AG20443 (cell line): Measurements from ENCODE around the gene LSMEM2.

Experiments
- DNase-seq: peaks from one replicate; pipeline ENCODE4 v3.0.0; 2012; ENCODE audit warnings: low spot score, mixed read lengths

LSMEM2 gene

DNA sequence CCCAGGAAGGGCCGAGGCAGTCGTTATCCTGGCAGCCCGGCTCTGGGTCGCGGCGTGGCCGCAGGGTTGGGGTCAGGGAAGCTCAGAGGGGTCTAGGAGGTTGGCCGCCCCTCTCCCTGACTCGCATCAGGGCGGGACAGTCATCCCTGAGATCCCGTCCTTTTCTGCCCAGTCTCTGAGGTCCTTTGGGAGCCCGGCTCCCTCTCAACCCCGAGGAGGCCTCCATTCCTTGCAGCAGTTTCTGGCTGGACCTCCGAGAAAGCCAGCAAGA is 43.2 kb downstream of the LSMEM2 start:
- no peak for DNase-seq

DNA sequence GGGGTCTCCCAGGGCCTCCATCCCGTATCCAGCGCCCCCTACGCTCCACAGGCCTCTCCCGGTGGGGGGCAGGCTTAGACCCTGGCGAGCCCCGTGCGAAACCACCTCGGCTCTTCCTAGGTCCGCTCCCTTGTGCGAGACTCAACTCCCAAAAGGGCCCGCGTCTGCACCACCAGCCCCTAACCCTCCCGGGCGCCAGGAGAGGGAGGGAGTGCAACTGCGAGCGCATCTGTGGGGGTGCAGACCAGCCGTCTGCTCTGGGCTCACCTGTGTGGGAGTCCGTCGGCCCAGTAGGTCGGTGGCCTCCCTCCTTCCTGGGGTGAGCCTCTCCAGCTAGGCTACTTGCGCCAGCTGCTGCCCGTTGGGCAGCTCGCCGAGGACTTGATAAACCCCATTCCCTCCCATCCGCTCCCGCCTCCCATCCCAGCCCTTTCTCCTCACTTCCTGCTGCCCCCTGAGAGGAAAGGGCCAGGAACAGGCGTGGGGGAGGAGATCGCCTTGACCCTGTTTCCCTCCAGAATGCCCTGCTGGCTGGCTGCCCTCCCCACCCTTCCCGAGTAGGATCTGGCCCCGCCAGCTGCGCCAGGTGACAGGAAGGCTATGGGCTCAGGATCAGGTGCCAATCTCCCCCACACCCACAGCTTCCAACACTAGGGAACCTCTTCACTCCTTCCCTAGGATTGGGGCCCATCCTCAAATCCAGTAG is 43.7 kb downstream of the LSMEM2 start, which contains the start of gene HYAL2:
Gene HYAL2, minus strand, starts transcription at position 360 of the 706 bp plus-strand sequence. CDS start 2,256 bp downstream, outside the sequence.
- DNase-seq, result no peak

DNA sequence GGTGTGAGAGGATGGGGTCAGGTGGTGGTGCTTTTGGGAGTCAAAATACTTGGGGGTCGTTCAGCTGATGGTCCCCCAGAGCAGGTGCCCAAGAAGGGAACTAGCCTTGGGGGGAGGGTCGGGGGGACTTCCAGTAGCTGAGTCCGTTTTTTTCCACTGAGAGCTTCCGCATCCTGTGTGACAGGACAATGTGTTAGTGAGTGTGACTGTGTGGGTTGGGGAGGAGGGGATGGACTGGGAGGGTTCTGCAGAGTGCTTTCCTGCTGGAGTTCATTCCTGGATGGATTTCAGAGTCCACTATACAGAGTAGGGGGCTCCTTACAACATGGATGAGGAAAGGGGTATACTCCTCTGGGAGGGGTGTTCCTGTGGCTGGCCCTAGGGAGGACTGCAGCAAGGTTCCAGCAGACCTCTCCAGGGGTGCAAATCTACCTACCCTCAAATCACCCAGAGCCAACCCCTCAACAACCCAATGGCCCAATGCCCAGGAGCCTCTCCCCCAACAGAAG is 44.3 kb downstream of the LSMEM2 start:
- DNase-seq, result no peak

DNA sequence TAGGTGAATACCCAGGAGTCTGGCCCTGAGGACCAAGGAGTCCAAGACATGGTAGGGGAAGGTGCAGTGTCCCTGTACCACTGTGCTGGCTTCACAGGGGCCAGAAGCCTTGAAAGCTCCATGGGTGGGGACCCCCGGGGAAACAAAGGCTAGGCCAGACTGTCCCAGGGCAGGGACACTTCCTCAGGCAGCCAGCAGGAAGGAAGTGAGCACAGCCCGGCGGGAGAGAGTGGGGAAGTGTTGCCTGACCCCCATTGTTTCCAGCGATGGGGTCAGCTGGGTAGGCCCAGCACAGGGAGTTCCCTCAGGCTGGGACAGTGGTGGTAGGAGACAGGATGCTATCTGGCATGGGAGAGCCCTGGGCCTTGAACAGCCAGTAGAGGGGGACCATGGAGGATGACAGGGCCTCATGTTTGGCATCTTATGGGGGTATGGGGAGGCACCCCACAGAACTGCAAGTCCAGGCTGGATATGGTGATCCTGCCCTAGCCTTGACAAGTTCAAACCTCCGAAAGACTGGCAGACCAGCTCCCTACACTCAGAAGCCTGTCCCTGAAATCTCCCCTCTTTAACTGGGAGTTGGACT is 44.8 kb downstream of the LSMEM2 start:
- DNase-seq, result no peak

DNA sequence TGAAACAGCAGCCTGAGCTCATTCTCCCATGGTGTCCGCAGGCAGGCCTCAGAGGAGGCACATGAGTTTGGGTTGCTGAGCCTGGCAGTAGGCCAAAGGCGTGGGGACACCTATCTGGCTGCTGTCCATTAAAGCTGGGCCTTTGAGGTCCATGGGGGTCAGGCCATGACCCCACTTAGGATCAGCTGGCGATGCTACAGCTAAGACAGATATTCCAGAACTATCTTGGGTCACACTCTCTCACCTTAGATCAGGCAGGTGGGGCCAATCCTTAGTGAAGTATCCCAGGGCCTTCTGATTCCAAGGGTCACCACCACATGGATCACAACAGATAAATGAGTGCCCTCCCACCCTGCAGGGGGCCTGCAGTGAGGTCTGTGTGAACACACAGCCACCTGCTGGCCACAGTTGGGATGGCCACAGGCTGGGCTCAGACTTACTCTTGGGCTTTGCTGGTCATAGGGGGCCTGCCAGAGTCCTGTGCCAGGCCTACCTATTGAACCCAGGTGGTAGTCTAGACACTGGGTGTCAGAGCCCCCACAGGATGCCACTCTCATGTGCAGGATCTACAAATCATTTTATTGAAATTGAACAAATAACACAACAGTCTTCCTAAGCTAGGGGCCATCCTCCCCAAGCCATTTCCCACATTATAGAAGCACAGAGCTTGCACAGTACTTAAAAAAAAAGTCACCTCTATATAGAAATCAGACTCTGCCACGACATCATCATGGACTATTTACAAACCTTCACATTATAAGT is 45.6 kb downstream of the LSMEM2 start:
- DNase-seq, result peak; percentile 78

DNA sequence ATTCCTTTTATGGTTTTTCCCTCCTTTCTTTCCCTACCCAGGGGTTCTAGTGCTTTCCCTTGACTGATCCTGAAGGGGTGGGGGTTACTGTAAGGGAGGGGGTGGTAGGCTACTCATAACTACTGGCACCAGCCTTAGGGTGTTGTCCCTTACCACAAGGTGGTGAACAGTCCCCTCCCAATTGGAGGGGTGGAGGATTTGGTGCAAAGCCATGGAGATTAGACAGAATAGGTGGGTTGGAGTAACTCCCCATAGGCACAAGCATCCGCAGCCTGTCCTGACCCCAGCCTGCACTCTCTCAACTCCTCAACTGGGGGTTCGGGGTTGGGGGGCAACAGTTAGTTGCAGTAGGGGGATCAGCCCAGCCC is 46.2 kb downstream of the LSMEM2 start:
- DNase-seq, result no peak

DNA sequence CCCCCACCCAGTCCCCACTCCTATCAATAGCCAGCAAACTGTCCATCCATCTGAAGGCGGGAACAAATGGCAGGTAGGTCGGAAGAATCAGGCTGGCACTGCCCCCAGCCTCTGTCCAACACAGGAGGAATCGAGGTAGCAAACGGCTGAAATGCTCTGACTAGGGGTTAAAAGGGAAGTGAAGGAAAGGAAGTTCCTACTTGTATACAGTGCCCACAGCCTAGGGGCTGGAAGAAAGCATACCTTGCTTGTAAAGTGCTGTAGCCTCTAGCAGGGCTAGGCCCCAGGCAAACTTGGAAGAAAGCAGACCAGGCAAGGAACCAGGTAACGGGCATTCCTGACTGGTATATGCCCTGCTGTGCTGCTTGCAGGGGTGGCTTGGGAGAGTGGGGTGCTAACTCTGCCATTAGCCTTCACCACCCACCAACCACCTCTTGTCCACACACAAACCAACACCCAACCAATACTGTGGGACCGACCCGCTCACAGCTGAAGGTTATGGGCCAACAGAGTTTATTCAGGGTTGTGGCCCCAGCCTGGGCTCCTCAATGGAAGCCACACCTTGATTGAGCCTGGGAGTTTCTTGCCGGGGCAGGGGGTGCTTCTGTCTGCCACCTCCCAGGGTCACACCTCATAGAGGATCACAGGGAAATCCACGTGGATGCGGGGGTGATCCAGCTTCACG is 46.8 kb downstream of the LSMEM2 start:
- DNase-seq, result no peak

DNA sequence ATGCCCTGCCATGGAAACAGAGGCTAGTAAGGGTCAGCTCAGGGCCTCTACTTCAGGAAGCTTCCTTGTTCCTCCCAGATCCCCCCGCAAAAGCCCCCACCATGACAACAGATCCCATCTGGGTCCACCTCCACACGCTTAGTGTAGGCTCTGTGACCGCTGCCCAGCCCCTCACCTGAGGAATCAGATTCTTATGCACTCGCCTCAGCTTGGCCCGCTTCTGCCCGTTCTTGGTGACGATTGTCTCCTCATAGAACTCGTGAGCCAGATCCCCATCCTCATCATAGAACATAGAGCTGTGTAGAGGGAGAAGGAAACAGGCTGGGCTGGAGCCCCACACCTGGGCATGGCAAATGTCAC is 47.3 kb downstream of the LSMEM2 start:
- DNase-seq, result no peak

DNA sequence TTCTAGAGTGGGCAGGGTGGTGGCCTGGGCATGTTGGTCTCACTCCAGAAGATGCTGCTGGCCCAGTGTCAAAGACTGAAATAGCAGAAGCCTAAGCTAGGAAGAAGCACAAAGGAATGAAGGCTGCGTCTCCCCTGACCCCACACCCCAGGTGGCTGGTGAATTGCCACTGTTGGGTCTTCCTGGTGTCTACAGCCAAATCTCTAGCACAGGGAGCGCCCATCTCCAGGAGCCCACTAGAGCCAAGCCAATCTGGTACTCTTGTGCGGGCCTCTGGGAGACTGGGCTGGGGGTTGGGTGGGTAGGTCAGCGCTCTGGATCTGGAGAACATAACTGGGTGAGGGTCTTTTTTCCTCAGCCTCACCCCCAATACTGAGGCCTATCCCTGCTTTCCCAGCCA is 48.2 kb downstream of the LSMEM2 start:
- no peak for DNase-seq

DNA sequence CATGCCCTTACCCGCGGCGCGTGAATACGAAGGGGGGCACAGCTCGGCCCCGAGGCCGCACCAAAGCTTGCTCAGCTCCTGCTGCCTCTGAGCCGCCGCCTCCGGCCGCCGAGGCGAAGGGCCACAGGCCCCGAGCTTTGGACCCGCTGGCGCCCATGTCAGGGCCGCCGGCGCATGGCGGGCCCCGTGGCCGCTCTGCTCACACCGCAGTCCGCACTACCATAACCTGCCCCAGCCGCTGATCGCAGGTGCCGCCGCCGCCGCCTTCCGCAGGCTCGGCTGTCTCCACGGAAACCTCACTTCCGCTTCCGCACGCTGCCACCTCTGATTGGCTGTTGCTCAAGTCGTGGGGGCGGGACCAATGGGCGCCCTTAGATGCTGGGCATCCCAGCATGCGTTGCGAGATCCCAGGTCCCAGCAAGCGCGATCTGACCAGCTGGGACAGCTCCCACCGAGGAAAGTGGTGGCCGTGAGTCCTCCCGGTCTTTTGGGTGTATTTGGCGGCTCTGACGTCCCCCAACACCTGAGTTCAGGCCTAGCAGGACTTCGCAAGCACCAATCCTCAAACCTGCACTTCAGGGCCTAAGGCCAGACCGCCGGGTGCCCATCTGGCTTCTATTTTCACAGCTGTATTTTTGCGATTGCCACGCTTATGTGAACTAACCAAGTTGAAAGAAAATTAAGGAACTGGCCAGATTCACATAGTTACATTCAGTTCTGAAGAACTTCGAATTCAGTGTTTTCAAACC is 49.2 kb downstream of the LSMEM2 start, which contains the start of gene TUSC2:
Gene TUSC2, minus strand, starts transcription at position 281 of the 749 bp plus-strand sequence. Its CDS starts 124 bp downstream, at position 157.
- DNase-seq, result peak; percentile 96

DNA sequence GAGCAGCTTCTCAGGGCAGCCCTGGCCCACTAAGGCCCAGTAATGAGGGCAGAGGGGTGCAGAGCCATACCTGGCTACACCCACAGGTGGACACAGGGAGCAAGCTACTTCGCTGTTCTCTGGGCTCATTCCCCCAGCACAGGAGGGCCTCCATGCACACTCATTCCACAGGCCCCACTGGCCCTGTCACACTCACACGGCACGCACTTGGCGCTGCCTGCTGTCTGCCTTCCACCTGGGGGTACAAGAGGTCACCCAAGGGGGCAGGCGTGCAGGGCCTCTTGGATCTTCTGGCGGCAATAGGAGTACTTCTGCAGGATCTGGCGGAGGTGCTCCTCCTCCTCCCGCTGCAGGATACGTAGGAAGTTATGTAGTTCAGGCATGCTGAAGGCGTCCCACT is 51.4 kb downstream of the LSMEM2 start:
- DNase-seq, result no peak

DNA sequence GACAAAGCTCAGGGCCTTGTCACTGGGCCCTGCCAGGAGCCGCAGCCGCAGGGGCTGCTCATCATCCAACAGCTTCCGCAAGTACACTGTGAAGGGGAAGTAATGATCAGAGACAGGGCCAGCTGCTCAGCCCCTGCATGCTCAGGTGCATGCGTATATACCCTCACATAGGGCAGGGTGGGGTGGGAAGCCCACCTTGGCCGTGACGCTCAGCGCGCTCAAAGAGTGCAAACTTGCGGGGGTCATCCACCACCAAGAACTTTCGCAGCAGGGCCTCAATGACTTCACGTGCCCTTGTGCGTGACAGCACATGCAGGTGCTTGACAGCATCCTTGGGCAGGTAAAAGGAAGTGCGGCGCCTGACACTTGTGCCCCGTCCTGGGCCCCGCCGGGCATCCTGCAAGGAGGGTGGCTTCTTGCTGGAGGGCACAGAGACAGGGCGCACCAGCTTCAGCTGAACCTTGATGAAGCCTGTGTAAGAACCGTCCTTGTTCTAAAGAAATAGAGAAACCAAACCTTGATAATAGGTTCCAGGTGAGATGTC is 52.5 kb downstream of the LSMEM2 start:
- DNase-seq, result no peak

DNA sequence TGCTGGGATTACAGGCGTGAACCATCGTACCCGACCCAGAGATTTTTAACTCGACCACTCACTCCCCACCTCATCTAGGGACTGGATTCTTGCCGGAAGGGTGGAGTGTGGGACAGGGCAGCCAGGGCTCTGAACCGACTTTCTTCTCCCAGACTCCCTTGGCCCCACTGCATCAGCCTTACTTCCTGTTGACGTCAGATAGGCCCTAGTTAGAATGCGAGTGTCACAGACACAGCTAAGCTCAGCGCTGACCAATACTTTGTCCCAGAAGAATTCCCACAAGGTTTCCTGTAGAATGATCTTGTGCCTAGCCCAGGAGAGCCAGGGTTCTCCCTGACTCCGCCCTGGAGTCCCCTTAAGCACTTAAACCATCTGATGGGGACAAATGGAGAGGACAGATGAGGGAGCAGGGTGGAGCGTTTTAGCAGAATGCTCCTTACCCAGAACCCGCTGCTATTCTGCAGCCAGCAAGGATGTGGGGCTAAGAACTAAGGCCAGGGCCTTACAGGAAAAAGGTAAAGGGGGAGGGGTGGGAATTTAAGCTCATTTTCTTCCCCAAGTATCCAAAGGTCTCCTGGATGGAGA is 54.9 kb downstream of the LSMEM2 start:
- DNase-seq, result peak; percentile 64

DNA sequence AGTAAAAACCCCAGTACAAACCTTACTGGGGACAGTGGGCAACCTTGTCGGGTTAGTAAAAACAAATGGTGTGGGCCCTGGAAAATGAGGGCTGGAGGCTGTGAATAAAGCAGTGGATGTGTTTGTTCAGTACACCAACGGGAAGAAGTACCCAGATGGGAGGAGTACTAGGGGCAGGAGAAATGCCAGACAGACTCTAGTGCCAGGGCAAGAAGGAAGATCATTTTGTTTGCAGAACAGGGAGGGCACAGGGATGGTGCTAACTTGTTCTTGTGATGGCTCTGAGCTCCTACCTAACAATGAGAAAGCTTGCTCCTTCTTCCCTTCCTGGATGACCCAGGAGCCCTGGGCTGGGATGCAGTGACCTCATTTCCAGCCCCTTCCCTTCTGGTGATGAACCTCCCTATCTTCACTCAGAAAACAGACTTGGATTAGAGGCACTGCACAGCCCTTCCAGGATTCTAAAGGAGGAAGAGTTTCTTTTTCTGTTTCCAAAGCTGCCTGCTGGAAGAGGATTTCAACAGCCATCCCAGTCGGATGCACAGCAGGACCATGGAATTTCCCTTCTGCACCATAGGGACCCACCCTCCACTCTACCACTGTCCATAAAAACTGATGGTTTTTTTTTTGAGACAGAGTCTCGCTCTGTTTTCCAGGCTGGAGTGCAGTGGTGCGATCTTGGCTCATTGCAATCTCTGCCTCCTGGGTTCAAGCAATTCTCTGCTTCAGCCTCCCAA is 55.6 kb downstream of the LSMEM2 start:
- no peak for DNase-seq

DNA sequence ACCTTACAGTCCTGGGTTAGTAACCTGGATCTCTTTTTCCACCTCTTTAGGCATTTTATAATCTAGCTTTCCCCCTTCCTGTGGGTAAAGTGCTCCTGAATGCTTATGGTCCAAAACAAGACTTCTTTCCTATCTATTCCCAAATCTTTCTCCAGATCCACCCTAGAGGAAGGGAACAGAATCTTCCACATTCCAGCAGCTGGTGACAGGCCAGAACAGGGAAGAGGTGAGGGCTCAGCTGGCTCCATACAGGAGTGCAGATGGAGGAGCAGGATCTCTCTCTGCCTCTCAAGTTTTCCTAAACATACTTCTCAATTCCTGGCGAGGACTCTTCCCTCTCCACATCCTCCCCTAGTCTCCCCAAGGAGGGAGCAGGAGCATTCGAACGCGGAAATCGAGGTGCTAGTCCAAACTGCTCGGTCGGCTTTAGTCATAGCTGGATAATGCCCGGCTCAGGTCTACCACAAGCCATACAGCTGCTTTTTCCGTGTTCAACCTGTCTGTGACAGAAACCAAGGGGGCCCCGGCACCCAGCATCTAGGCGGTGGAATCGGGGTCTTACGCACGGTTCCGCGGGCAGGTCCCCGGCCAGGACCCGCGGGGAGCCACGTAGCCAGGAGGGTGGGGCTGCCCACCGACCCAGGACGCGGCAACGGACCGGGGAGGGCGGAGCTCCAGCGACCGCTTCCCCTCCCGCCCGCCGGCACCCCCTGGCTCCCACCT is 57.7 kb downstream of the LSMEM2 start:
- no peak for DNase-seq

DNA sequence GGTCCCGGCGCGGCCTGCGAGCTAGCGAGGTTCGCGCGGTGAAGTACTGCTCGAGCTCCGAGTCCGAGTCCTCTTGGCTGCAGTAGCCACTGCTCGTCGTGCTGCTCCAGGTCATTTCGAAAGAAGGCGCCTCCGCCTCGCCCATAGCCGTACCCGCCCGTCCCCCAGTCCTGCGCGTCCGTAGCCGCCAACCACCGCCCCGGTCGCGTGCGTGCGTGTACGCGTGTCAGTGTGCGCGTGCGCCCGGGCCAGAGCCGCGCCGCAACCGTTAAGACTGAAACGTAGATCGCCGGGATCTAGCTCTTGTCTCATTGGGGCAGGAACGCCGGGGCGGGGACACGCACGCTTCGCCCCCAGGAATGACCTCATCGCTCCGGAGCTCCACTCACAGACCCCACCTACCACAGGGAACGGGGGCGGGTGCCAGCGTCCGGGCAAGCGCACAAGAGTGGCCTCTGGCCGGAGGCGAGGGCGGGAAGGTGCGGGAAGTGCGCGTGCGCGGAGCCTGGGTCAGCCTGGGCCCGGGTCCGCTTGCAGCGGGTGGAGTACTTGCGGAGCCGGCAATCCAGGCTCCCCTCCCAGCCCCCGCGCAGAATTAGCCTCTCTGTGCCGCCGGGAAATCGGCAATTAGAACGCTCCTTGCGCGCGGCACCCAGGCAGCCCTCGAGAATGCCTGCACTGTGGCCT is 58.4 kb downstream of the LSMEM2 start:
- peak; percentile 99 for DNase-seq
